HEK293 (cell line): Measurements from ENCODE around the gene UQCC2.

ENCODE experiments used
- GLIS2 ChIP-seq: fragments of 450-650 bp; formaldehyde crosslinking; IDR thresholded peaks from 2 replicates; pipeline ENCODE4 v1.5.1; 2016; ENCODE audit warnings: missing biosample characterization, missing genetic modification characterization
- IKZF3 ChIP-seq: fragments of 450-650 bp; IDR thresholded peaks from 2 replicates; pipeline ENCODE4 v1.5.0; 2018; ENCODE audit warnings: missing biosample characterization, mild to moderate bottlenecking, missing genetic modification characterization, moderate library complexity
- KLF1 ChIP-seq: fragments of 450-650 bp; formaldehyde crosslinking; IDR thresholded peaks from 2 replicates; pipeline ENCODE4 v1.5.1; 2016; ENCODE audit warnings: missing biosample characterization, missing genetic modification characterization
- SP7 ChIP-seq: fragments of 450-650 bp; formaldehyde crosslinking; IDR thresholded peaks from 2 replicates; pipeline ENCODE4 v1.5.1; 2016; ENCODE audit warnings: missing biosample characterization, missing genetic modification characterization
- ZNF112 ChIP-seq: fragments of 450-650 bp; formaldehyde crosslinking; IDR thresholded peaks from 2 replicates; pipeline ENCODE4 v1.5.0; 2017; ENCODE audit warnings: missing biosample characterization, missing genetic modification characterization
- ZNF19 ChIP-seq: fragments of 450-650 bp; formaldehyde crosslinking; IDR thresholded peaks from 2 replicates; pipeline ENCODE4; 2016; ENCODE audit warnings: missing biosample characterization, missing genetic modification characterization, low read depth
- ZNF239 ChIP-seq: fragments of 450-650 bp; formaldehyde crosslinking; IDR thresholded peaks from 2 replicates; pipeline ENCODE4 v1.5.1; 2016; ENCODE audit warnings: missing biosample characterization, missing genetic modification characterization
- ZNF292 ChIP-seq: fragments of 450-650 bp; formaldehyde crosslinking; IDR thresholded peaks from 2 replicates; pipeline ENCODE4 v1.5.1; 2016; ENCODE audit warnings: low read depth, missing biosample characterization, missing genetic modification characterization, borderline replicate concordance
- ZNF311 ChIP-seq: fragments of 450-650 bp; formaldehyde crosslinking; IDR thresholded peaks from 2 replicates; pipeline ENCODE4 v1.5.1; 2017; ENCODE audit warnings: missing biosample characterization, missing genetic modification characterization, borderline replicate concordance
- ZNF324 ChIP-seq: fragments of 450-650 bp; formaldehyde crosslinking; IDR thresholded peaks from 2 replicates; pipeline ENCODE4 v1.5.1; 2016; ENCODE audit warnings: missing biosample characterization, missing genetic modification characterization
- ZNF433 ChIP-seq: fragments of 450-650 bp; formaldehyde crosslinking; IDR thresholded peaks from 2 replicates; pipeline ENCODE4 v1.5.1; 2016; ENCODE audit warnings: missing biosample characterization, missing genetic modification characterization, low read depth
- ZNF48 ChIP-seq: fragments of 450-650 bp; formaldehyde crosslinking; IDR thresholded peaks from 2 replicates; pipeline ENCODE4 v1.5.1; 2016; ENCODE audit warnings: missing biosample characterization, missing genetic modification characterization
- ZNF585B ChIP-seq: fragments of 450-650 bp; formaldehyde crosslinking; IDR thresholded peaks from 2 replicates; pipeline ENCODE4 v1.5.1; 2016; ENCODE audit warnings: missing biosample characterization, missing genetic modification characterization
- ZNF621 ChIP-seq: fragments of 450-650 bp; formaldehyde crosslinking; IDR thresholded peaks from 2 replicates; pipeline ENCODE4 v1.5.1; 2017; ENCODE audit warnings: missing biosample characterization, missing genetic modification characterization
- ZNF629 ChIP-seq: fragments of 450-650 bp; formaldehyde crosslinking; IDR thresholded peaks from 2 replicates; pipeline ENCODE4 v1.5.1; 2017; ENCODE audit warnings: missing biosample characterization, missing genetic modification characterization
- ZNF654 ChIP-seq: fragments of 450-650 bp; formaldehyde crosslinking; IDR thresholded peaks from 2 replicates; pipeline ENCODE4 v1.5.1; 2016; ENCODE audit warnings: low read depth, missing biosample characterization, missing genetic modification characterization
- ZNF701 ChIP-seq: fragments of 450-650 bp; formaldehyde crosslinking; IDR thresholded peaks from 2 replicates; pipeline ENCODE4 v1.5.1; 2016; ENCODE audit warnings: missing biosample characterization, missing genetic modification characterization
- ZNF747 ChIP-seq: fragments of 450-650 bp; formaldehyde crosslinking; IDR thresholded peaks from 2 replicates; pipeline ENCODE4 v1.5.1; 2016; ENCODE audit warnings: missing biosample characterization, missing genetic modification characterization
- ZNF776 ChIP-seq: fragments of 450-650 bp; formaldehyde crosslinking; IDR thresholded peaks from 2 replicates; pipeline ENCODE4 v1.5.0; 2017; ENCODE audit warnings: missing biosample characterization, missing genetic modification characterization, borderline replicate concordance
- TF ChIP-seq, protein P1 (sequence below): fragments of 450-650 bp; formaldehyde crosslinking; optimal IDR thresholded peaks from 2 replicates; pipeline ENCODE3; 2016; ENCODE audit warnings: missing biosample characterization, mild to moderate bottlenecking, missing genetic modification characterization
- TF ChIP-seq, protein P2 (sequence below): fragments of 450-650 bp; formaldehyde crosslinking; IDR thresholded peaks from 2 replicates; pipeline ENCODE4 v1.5.1; 2016; ENCODE audit warnings: missing biosample characterization, missing genetic modification characterization
- TF ChIP-seq, protein P3 (sequence below): fragments of 450-650 bp; formaldehyde crosslinking; IDR thresholded peaks from 2 replicates; pipeline ENCODE4 v1.5.1; 2016; ENCODE audit warnings: missing biosample characterization, missing genetic modification characterization
- TF ChIP-seq, protein P4 (sequence below): fragments of 450-650 bp; formaldehyde crosslinking; IDR thresholded peaks from 2 replicates; pipeline ENCODE4 v1.5.1; 2016; ENCODE audit warnings: missing biosample characterization, missing genetic modification characterization
- TF ChIP-seq, protein P5 (sequence below): fragments of 450-650 bp; formaldehyde crosslinking; IDR thresholded peaks from 2 replicates; pipeline ENCODE4 v1.5.1; 2016; ENCODE audit warnings: missing biosample characterization, missing genetic modification characterization
- TF ChIP-seq, protein P6 (sequence below): fragments of 450-650 bp; formaldehyde crosslinking; IDR thresholded peaks from 2 replicates; pipeline ENCODE4 v1.5.1; 2016; ENCODE audit warnings: missing biosample characterization, missing genetic modification characterization
- TF ChIP-seq, protein P7 (sequence below): fragments of 450-650 bp; formaldehyde crosslinking; IDR thresholded peaks from 2 replicates; pipeline ENCODE4 v1.5.1; 2016; ENCODE audit warnings: missing biosample characterization, missing genetic modification characterization
- TF ChIP-seq, protein P8 (sequence below): fragments of 450-650 bp; formaldehyde crosslinking; IDR thresholded peaks from 2 replicates; pipeline ENCODE4 v1.5.1; 2016; ENCODE audit warnings: missing biosample characterization, missing genetic modification characterization

Gene UQCC2

DNA sequence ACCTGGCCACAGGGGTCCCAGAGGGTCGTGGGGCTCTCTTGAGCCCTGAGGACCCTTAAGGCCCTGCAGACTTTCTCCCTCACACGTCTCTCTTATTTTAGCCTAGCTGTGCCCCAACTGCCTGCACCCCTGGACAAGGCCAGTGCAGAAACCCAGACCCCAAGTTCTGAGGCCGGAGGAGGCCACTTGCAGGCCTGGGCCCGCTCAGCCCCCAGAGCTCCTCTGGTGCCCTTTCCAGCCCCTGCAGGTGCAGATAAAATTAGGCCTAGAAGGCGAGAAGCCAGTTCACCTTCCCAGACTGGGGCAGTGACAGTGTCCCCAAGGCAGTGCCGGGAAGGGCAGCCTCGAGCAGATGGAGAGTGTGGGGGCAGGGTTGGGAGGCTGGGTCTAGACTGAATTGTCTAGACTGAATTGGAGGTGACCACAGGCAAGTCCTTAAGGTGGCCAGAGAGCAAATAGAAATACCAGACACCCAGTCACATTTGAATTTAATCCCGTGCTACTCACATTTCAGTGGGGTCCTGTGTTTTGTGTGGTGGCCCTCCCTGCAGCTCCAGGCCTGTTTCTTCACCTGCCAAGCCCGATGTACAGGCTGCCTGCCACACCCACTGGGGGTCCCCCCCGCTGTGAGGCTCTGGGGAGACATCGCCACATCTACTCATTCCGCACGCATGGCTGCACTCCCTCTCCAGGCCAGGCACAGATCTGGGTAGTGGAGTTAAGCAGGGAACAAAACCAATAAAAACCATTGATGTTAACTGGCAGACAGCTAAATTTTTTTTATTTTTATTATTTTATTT is 43.8 kb upstream of the UQCC2 start (continued):
- TF ChIP-seq, protein P1, sequence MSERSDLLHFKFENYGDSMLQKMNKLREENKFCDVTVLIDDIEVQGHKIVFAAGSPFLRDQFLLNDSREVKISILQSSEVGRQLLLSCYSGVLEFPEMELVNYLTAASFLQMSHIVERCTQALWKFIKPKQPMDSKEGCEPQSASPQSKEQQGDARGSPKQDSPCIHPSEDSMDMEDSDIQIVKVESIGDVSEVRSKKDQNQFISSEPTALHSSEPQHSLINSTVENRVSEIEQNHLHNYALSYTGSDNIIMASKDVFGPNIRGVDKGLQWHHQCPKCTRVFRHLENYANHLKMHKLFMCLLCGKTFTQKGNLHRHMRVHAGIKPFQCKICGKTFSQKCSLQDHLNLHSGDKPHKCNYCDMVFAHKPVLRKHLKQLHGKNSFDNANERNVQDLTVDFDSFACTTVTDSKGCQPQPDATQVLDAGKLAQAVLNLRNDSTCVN, result no peak
- TF ChIP-seq ZNF324 (tag by site-specific recombination) (no peak), ZNF621 (no peak), ZNF239 (no peak), ZNF747 (tag by site-specific recombination) (no peak), ZNF112 (tag by site-specific recombination) (no peak), ZNF654 (tag by site-specific recombination) (no peak), ZNF433 (tag by site-specific recombination) (no peak), ZNF585B (tag by site-specific recombination) (no peak), ZNF776 (tag by site-specific recombination) (no peak), ZNF19 (tag by site-specific recombination) (no peak), ZNF292 (tag by site-specific recombination) (no peak), ZNF701 (no peak), SP7 (tag by site-specific recombination) (0 out of 2 replicates have a peak, but pooled peaks have one; percentile 38), ZNF629 (tag by site-specific recombination) (no peak), KLF1 (tag by site-specific recombination) (peak; percentile 68), ZNF48 (tag by site-specific recombination) (no peak), ZNF311 (tag by site-specific recombination) (no peak), GLIS2 (tag by site-specific recombination) (peak; percentile 60), IKZF3 (tag by site-specific recombination) (0 out of 2 replicates have a peak, but pooled peaks have one; percentile 19)
- TF ChIP-seq, protein P2, sequence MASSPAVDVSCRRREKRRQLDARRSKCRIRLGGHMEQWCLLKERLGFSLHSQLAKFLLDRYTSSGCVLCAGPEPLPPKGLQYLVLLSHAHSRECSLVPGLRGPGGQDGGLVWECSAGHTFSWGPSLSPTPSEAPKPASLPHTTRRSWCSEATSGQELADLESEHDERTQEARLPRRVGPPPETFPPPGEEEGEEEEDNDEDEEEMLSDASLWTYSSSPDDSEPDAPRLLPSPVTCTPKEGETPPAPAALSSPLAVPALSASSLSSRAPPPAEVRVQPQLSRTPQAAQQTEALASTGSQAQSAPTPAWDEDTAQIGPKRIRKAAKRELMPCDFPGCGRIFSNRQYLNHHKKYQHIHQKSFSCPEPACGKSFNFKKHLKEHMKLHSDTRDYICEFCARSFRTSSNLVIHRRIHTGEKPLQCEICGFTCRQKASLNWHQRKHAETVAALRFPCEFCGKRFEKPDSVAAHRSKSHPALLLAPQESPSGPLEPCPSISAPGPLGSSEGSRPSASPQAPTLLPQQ (tag by site-specific recombination), result no peak
- TF ChIP-seq, protein P3, sequence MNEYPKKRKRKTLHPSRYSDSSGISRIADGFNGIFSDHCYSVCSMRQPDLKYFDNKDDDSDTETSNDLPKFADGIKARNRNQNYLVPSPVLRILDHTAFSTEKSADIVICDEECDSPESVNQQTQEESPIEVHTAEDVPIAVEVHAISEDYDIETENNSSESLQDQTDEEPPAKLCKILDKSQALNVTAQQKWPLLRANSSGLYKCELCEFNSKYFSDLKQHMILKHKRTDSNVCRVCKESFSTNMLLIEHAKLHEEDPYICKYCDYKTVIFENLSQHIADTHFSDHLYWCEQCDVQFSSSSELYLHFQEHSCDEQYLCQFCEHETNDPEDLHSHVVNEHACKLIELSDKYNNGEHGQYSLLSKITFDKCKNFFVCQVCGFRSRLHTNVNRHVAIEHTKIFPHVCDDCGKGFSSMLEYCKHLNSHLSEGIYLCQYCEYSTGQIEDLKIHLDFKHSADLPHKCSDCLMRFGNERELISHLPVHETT (tag by site-specific recombination), result no peak
- TF ChIP-seq, protein P4, sequence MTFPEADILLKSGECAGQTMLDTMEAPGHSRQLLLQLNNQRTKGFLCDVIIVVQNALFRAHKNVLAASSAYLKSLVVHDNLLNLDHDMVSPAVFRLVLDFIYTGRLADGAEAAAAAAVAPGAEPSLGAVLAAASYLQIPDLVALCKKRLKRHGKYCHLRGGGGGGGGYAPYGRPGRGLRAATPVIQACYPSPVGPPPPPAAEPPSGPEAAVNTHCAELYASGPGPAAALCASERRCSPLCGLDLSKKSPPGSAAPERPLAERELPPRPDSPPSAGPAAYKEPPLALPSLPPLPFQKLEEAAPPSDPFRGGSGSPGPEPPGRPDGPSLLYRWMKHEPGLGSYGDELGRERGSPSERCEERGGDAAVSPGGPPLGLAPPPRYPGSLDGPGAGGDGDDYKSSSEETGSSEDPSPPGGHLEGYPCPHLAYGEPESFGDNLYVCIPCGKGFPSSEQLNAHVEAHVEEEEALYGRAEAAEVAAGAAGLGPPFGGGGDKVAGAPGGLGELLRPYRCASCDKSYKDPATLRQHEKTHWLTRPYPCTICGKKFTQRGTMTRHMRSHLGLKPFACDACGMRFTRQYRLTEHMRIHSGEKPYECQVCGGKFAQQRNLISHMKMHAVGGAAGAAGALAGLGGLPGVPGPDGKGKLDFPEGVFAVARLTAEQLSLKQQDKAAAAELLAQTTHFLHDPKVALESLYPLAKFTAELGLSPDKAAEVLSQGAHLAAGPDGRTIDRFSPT (tag by site-specific recombination), result no peak
- TF ChIP-seq, protein P5, sequence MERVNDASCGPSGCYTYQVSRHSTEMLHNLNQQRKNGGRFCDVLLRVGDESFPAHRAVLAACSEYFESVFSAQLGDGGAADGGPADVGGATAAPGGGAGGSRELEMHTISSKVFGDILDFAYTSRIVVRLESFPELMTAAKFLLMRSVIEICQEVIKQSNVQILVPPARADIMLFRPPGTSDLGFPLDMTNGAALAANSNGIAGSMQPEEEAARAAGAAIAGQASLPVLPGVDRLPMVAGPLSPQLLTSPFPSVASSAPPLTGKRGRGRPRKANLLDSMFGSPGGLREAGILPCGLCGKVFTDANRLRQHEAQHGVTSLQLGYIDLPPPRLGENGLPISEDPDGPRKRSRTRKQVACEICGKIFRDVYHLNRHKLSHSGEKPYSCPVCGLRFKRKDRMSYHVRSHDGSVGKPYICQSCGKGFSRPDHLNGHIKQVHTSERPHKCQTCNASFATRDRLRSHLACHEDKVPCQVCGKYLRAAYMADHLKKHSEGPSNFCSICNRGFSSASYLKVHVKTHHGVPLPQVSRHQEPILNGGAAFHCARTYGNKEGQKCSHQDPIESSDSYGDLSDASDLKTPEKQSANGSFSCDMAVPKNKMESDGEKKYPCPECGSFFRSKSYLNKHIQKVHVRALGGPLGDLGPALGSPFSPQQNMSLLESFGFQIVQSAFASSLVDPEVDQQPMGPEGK (tag by site-specific recombination), result peak; percentile 73; the same call in 1 of the 2 replicates
- TF ChIP-seq, protein P6, sequence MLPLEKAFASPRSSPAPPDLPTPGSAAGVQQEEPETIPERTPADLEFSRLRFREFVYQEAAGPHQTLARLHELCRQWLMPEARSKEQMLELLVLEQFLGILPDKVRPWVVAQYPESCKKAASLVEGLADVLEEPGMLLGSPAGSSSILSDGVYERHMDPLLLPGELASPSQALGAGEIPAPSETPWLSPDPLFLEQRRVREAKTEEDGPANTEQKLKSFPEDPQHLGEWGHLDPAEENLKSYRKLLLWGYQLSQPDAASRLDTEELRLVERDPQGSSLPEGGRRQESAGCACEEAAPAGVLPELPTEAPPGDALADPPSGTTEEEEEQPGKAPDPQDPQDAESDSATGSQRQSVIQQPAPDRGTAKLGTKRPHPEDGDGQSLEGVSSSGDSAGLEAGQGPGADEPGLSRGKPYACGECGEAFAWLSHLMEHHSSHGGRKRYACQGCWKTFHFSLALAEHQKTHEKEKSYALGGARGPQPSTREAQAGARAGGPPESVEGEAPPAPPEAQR (tag by site-specific recombination), result no peak
- TF ChIP-seq, protein P7, sequence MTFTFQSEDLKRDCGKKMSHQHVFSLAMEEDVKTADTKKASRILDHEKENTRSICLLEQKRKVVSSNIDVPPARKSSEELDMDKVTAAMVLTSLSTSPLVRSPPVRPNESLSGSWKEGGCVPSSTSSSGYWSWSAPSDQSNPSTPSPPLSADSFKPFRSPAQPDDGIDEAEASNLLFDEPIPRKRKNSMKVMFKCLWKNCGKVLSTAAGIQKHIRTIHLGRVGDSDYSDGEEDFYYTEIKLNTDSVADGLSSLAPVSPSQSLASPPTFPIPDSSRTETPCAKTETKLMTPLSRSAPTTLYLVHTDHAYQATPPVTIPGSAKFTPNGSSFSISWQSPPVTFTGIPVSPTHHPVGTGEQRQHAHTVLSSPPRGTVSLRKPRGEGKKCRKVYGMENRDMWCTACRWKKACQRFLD (tag by site-specific recombination), result no peak
- TF ChIP-seq, protein P8, sequence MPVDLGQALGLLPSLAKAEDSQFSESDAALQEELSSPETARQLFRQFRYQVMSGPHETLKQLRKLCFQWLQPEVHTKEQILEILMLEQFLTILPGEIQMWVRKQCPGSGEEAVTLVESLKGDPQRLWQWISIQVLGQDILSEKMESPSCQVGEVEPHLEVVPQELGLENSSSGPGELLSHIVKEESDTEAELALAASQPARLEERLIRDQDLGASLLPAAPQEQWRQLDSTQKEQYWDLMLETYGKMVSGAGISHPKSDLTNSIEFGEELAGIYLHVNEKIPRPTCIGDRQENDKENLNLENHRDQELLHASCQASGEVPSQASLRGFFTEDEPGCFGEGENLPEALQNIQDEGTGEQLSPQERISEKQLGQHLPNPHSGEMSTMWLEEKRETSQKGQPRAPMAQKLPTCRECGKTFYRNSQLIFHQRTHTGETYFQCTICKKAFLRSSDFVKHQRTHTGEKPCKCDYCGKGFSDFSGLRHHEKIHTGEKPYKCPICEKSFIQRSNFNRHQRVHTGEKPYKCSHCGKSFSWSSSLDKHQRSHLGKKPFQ (tag by site-specific recombination), result 0 out of 2 replicates have a peak, but pooled peaks have one; percentile 60
